A549 (cell line): ENCODE results near the gene TXNIP. TPM values are rescaled to one million over a fixed set of nuclear protein-coding genes. Genes with fewer than 3 reads are reported as not detected.

ENCODE experiments used
- ATAC-seq, 2 experiments: fragments of 200-7000 bp in 1 of 2; fragments of >200 bp in 1 of 2; cut with Nextera tagmentation in 1 of 2; cut with Tn5 transposase in 1 of 2; 3 replicates each; pipeline versions ENCODE4 v1.8.0 to v1.9.1; 2018 to 2020; ENCODE audit warnings: mild to moderate bottlenecking in 1 of 2, moderate library complexity in 1 of 2
- CTCF ChIA-PET: fragments of 300-600 bp; sonication (Branson Sonifier 250); formaldehyde crosslinking; extraction: SDS; loops from one replicate; lab custom pipeline; 2021; ENCODE audit warnings: antibody characterized with exemption, inconsistent platforms; lab: Yijun Ruan, JAX
- POLR2A ChIA-PET: fragments of 350-600 bp; formaldehyde crosslinking; extraction: SDS; loops from one replicate; lab custom pipeline; 2021; ENCODE audit warnings: antibody characterized with exemption, inconsistent platforms; lab: Yijun Ruan, JAX
- DNase-seq, 2 experiments: peaks; one replicate each; pipeline versions ENCODE4 v3.0.0 to v3.0.0-alpha.2; 2011 to 2016; ENCODE audit warnings: low read depth in 1 of 2, low spot score in 1 of 2
- FAIRE-seq: peaks from 2 replicates; lab custom pipeline; 2011; peaks lifted over from hg19 to GRCh38; lab: Jason Lieb, UNC
- H3K27ac ChIP-seq, 2 experiments: fragments of >200 bp; sonication (Bioruptor Twin); formaldehyde crosslinking; 3 replicates each; pipeline ENCODE4 v1.5.1; 2016 to 2017
- H3K4me1 ChIP-seq: fragments of >200 bp; sonication (Bioruptor Twin); formaldehyde crosslinking; 3 replicates; pipeline ENCODE4 v1.6.1; 2016
- H3K4me2 ChIP-seq: fragments of >200 bp; sonication (Bioruptor Twin); formaldehyde crosslinking; 3 replicates; pipeline ENCODE4 v1.6.1; 2016
- H3K4me3 ChIP-seq: fragments of >200 bp; sonication (Bioruptor Twin); formaldehyde crosslinking; 3 replicates; pipeline ENCODE4 v1.5.1; 2016
- H3K9me3 ChIP-seq: fragments of >200 bp; sonication (Bioruptor Twin); formaldehyde crosslinking; 3 replicates; pipeline ENCODE4 v1.6.1; 2016
- CBX8 ChIP-seq: fragments of 200-600 bp; sonication (generic); IDR thresholded peaks from 2 replicates; pipeline ENCODE4 v1.6.1; 2016
- CEBPB ChIP-seq, 2 experiments: fragments of >200 bp in 1 of 2; sonication (Bioruptor Twin) in 1 of 2; formaldehyde crosslinking in 1 of 2; IDR thresholded peaks; 2 replicates each; pipeline ENCODE4 v1.6.1; 2012 to 2016
- EHF ChIP-seq: fragments of 250-450 bp; sonication (Bioruptor Pico); IDR thresholded peaks from 2 replicates; pipeline ENCODE4 v1.5.0; 2020; ENCODE audit warnings: mild to moderate bottlenecking
- EHMT2 ChIP-seq: fragments of 200-600 bp; sonication (generic); IDR thresholded peaks from 2 replicates; pipeline ENCODE4 v1.6.1; 2016; ENCODE audit warnings: antibody characterized with exemption, low read depth, mild to moderate bottlenecking, moderate library complexity
- FOSB ChIP-seq: fragments of 250-450 bp; sonication (Bioruptor Pico); IDR thresholded peaks from 2 replicates; pipeline ENCODE4 v1.5.0; 2020; ENCODE audit warnings: mild to moderate bottlenecking, moderate library complexity
- GATA3 ChIP-seq: IDR thresholded peaks from 2 replicates; pipeline ENCODE4 v1.6.1; 2012; ENCODE audit warnings: borderline replicate concordance
- HOXA7 ChIP-seq: fragments of 250-450 bp; sonication (Bioruptor Pico); IDR thresholded peaks from 2 replicates; pipeline ENCODE4 v1.5.0; 2020; ENCODE audit warnings: mild to moderate bottlenecking, moderate library complexity
- HOXB5 ChIP-seq: fragments of 250-450 bp; sonication (Bioruptor Pico); IDR thresholded peaks from 2 replicates; pipeline ENCODE4 v1.5.0; 2020; ENCODE audit warnings: mild to moderate bottlenecking, moderate library complexity
- KDM5A ChIP-seq: fragments of 200-600 bp; sonication (generic); IDR thresholded peaks from 2 replicates; pipeline ENCODE4 v1.6.1; 2016; ENCODE audit warnings: antibody characterized with exemption, mild to moderate bottlenecking
- MAFK ChIP-seq: fragments of 450-650 bp; IDR thresholded peaks from 2 replicates; pipeline ENCODE4 v1.6.1; 2014; ENCODE audit not compliant: partially characterized antibody
- MAZ ChIP-seq: fragments of 150-350 bp; IDR thresholded peaks from 2 replicates; pipeline ENCODE4 v1.6.1; 2014; ENCODE audit warnings: antibody characterized with exemption, low read depth, low read length, borderline replicate concordance
- POLR2AphosphoS2 ChIP-seq: conservative IDR thresholded peaks from 2 replicates; pipeline ENCODE4 v1.6.1; 2012; ENCODE audit warnings: low read length, improper control_type of control experiment, inconsistent platforms
- RFX5 ChIP-seq: fragments of 450-650 bp; IDR thresholded peaks from 2 replicates; pipeline ENCODE4 v1.7.1; 2014; ENCODE audit warnings: antibody characterized with exemption, mild to moderate bottlenecking, moderate library complexity
- RNF2 ChIP-seq: fragments of 200-600 bp; sonication (generic); IDR thresholded peaks from 2 replicates; pipeline ENCODE4 v1.6.1; 2016; ENCODE audit warnings: low read depth, mild to moderate bottlenecking, antibody characterized with exemption, moderate library complexity, borderline replicate concordance
- TP53 ChIP-seq: fragments of 250-450 bp; sonication (Bioruptor Pico); IDR thresholded peaks from 2 replicates; pipeline ENCODE4 v1.5.0; 2021; ENCODE audit warnings: mild to moderate bottlenecking, moderate library complexity
- ZC3H11A ChIP-seq: fragments of 450-650 bp; IDR thresholded peaks from 2 replicates; pipeline ENCODE4 v1.6.1; 2014; ENCODE audit warnings: antibody characterized with exemption, mild to moderate bottlenecking
- ZSCAN20 ChIP-seq: fragments of 250-450 bp; sonication (Bioruptor Pico); IDR thresholded peaks from 2 replicates; pipeline ENCODE4 v1.8.0; 2022; ENCODE audit warnings: mild to moderate bottlenecking, moderate library complexity
- WGBS: methylation state at CpG from one replicate; pipeline ENCODE4 v1.1.6; 2017; ENCODE audit errors: missing lambda C conversion rate; 5-methylcytosine and 5-hydroxymethylcytosine counted together
- polyA plus RNA-seq, 4 experiments: library from polyadenylated mRNA; depleted of rRNA in 3 of 4; stranded (reverse); fragments of >200 nt; fragmentation: RNase III in 1 of 4; extraction: RNeasy Plus Mini Kit Qiagen cat#74134 plus additional on column Dnase treatment in 1 of 4; gene quantifications; 2 replicates in 3 of 4; 3 replicates in 1 of 4; pipeline ENCODE4 v1.2.3, GENCODE V29; 2011 to 2017
- TF ChIP-seq, protein P1 (sequence below): fragments of 200-600 bp; sonication (generic); IDR thresholded peaks from 2 replicates; pipeline ENCODE4 v1.6.1; 2016; ENCODE audit warnings: antibody characterized with exemption, mild to moderate bottlenecking, moderate library complexity
- TF ChIP-seq, protein P2 (sequence below): IDR thresholded peaks from 2 replicates; pipeline ENCODE4 v1.6.1; 2012
- TF ChIP-seq, protein P3 (sequence below): fragments of 150-350 bp; IDR thresholded peaks from 2 replicates; pipeline ENCODE4 v1.6.1; 2014; ENCODE audit warnings: low read depth, mild to moderate bottlenecking, low read length
- TF ChIP-seq, protein P4 (sequence below): fragments of >200 bp; sonication (Bioruptor Twin); formaldehyde crosslinking; IDR thresholded peaks from 3 replicates; pipeline ENCODE4 v1.5.1; 2016

The TXNIP gene
- polyA plus RNA-seq, 2 of the 4 experiments (the other 2 are of a cell fraction) = 3.1 TPM; not detected in 1

DNA sequence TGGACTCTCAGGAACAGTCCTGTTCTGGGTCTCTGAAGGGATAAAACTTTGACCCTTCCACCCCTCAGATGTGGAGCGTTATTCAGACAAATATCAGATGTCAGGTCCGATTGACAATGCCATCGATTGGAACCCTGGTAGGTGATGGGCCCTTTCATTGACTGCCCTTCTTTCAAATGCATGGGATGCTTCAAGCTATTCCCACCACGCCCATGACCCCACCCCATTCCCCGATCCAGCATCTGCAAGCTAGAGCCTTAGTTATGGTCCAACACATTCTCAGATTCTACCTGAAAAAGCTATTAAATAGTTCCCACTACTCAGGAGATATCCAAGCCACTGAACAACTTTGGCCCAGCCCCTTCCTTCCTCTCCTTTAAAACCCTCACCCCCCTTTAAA, 19.4 kb downstream of the TXNIP start:
- 0 out of 3 replicates have a peak overlapping the region, but pooled peaks have one; percentile 15 for H3K4me2 ChIP-seq
- H3K4me3 ChIP-seq = no peak overlapping the region
- TF ChIP-seq KDM5A (no peak), EHMT2 (no peak), MAFK (no peak), GATA3 (no peak), RFX5 (no peak), RNF2 (no peak), EHF (CRISPR knock-in tag) (no peak), MAZ (no peak), TP53 (CRISPR knock-in tag) (no peak), ZSCAN20 (CRISPR knock-in tag) (no peak), HOXA7 (CRISPR knock-in tag) (no peak), FOSB (CRISPR knock-in tag) (no peak), CBX8 (no peak), HOXB5 (CRISPR knock-in tag) (no peak), POLR2AphosphoS2 (no peak), CEBPB (IDR thresholded peaks at IDR 0.05) (no peak), ZC3H11A (no peak)
- TF ChIP-seq, protein P1, sequence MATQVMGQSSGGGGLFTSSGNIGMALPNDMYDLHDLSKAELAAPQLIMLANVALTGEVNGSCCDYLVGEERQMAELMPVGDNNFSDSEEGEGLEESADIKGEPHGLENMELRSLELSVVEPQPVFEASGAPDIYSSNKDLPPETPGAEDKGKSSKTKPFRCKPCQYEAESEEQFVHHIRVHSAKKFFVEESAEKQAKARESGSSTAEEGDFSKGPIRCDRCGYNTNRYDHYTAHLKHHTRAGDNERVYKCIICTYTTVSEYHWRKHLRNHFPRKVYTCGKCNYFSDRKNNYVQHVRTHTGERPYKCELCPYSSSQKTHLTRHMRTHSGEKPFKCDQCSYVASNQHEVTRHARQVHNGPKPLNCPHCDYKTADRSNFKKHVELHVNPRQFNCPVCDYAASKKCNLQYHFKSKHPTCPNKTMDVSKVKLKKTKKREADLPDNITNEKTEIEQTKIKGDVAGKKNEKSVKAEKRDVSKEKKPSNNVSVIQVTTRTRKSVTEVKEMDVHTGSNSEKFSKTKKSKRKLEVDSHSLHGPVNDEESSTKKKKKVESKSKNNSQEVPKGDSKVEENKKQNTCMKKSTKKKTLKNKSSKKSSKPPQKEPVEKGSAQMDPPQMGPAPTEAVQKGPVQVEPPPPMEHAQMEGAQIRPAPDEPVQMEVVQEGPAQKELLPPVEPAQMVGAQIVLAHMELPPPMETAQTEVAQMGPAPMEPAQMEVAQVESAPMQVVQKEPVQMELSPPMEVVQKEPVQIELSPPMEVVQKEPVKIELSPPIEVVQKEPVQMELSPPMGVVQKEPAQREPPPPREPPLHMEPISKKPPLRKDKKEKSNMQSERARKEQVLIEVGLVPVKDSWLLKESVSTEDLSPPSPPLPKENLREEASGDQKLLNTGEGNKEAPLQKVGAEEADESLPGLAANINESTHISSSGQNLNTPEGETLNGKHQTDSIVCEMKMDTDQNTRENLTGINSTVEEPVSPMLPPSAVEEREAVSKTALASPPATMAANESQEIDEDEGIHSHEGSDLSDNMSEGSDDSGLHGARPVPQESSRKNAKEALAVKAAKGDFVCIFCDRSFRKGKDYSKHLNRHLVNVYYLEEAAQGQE = no peak
- TF ChIP-seq, protein P2, sequence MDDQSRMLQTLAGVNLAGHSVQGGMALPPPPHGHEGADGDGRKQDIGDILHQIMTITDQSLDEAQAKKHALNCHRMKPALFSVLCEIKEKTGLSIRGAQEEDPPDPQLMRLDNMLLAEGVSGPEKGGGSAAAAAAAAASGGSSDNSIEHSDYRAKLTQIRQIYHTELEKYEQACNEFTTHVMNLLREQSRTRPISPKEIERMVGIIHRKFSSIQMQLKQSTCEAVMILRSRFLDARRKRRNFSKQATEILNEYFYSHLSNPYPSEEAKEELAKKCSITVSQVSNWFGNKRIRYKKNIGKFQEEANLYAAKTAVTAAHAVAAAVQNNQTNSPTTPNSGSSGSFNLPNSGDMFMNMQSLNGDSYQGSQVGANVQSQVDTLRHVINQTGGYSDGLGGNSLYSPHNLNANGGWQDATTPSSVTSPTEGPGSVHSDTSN = no peak
- TF ChIP-seq, protein P3, sequence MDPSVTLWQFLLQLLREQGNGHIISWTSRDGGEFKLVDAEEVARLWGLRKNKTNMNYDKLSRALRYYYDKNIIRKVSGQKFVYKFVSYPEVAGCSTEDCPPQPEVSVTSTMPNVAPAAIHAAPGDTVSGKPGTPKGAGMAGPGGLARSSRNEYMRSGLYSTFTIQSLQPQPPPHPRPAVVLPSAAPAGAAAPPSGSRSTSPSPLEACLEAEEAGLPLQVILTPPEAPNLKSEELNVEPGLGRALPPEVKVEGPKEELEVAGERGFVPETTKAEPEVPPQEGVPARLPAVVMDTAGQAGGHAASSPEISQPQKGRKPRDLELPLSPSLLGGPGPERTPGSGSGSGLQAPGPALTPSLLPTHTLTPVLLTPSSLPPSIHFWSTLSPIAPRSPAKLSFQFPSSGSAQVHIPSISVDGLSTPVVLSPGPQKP = no peak
- WGBS = 55% methylated on average over 5 of the region's 5 CpGs
- ATAC-seq (no peak; a peak in 1 of 6 replicates), DNase-seq (no peak), FAIRE-seq (no peak)
- ChIA-PET POLR2A (interaction anchor here (0.8 to 1.2 kb wide), 2 partner anchors 13 to 19 kb away, joined by 3 to 4 read pairs; partner anchors contain the start of genes ANKRD34A, LIX1L and POLR3GL), CTCF (interaction anchor here (0.6 to 24.2 kb wide), 31 partner anchors 11 to 151 kb away, joined by 3 to 566 read pairs (median 5); partner anchors contain the start of genes ANKRD34A, ANKRD35, HJV and ITGA10)
- H3K27ac ChIP-seq = no peak overlapping the region
- H3K4me1 ChIP-seq = peaks cover 20% of the 10 kb centered on the region; the same call in 2 of the 3 replicates
- no peaks in the 10 kb centered on the region for H3K9me3 ChIP-seq

DNA sequence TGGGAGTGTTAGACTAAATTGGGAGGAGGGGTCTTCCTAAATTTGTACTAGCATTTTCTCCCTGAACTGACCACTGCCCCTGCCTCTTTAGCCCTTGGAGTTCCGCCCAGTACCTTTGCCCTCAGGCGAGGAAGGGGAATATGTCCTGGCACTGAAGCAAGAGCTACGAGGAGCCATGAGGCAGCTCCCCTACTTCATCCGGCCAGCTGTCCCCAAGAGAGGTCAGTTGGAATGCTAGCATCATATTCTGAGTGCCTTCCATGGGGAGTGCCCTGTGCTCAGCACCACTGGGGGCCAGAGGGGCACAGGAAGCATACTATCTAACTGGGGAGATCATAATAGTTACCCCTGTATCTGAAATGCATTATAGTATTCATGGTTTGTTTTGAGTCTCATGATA, 21.2 kb downstream of the TXNIP start:
- Histone ChIP-seq H3K4me3 (no peak overlapping the region), H3K4me2 (no peak overlapping the region), H3K4me1 (peaks cover 20% of the 10 kb centered on the region; the same call in 2 of the 3 replicates), H3K9me3 (no peaks in the 10 kb centered on the region), H3K27ac (no peak overlapping the region)
- ATAC-seq = no peak
- ChIA-PET CTCF (interaction anchor here (1.0 to 24.2 kb wide), 4 partner anchors 17 to 129 kb away, joined by 3 to 566 read pairs (median 76); partner anchors contain the start of genes HJV and TXNIP), POLR2A (no interaction called here)
- WGBS = 70% methylated on average over 4 of the region's 4 CpGs
- DNase-seq = no peak
- no peak for FAIRE-seq
- TF ChIP-seq, protein P4, sequence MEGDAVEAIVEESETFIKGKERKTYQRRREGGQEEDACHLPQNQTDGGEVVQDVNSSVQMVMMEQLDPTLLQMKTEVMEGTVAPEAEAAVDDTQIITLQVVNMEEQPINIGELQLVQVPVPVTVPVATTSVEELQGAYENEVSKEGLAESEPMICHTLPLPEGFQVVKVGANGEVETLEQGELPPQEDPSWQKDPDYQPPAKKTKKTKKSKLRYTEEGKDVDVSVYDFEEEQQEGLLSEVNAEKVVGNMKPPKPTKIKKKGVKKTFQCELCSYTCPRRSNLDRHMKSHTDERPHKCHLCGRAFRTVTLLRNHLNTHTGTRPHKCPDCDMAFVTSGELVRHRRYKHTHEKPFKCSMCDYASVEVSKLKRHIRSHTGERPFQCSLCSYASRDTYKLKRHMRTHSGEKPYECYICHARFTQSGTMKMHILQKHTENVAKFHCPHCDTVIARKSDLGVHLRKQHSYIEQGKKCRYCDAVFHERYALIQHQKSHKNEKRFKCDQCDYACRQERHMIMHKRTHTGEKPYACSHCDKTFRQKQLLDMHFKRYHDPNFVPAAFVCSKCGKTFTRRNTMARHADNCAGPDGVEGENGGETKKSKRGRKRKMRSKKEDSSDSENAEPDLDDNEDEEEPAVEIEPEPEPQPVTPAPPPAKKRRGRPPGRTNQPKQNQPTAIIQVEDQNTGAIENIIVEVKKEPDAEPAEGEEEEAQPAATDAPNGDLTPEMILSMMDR = no peak
- TF ChIP-seq, all 56 proteins: peak for 0
